Common myeloid progenitor, CD34-positive (primary cell): ENCODE results near the gene PACRG.

Experiments
- CTCF ChIA-PET: fragments of 350-600 bp; sonication (Branson Sonifier 250); formaldehyde crosslinking; loops from one replicate; lab custom pipeline; 2021; ENCODE audit warnings: antibody characterized with exemption; lab: Charles Lee
- POLR2A ChIA-PET: fragments of 350-600 bp; sonication (Branson Sonifier 250); formaldehyde crosslinking; loops from one replicate; lab custom pipeline; 2021; ENCODE audit warnings: antibody characterized with exemption; lab: Charles Lee
- DNase-seq, 3 donors: peaks; one replicate each; pipeline versions ENCODE4 v3.0.0 to v3.0.0-alpha.2; 2013
- H3K27ac ChIP-seq, 2 experiments: 1 replicate in 1 of 2; 2 replicates in 1 of 2; pipeline ENCODE4 v1.7.0; 2013; ENCODE audit warnings: inconsistent platforms in 2 of 2, low read length in 2 of 2, mild to moderate bottlenecking in 2 of 2, low read depth in 1 of 2, moderate library complexity in 1 of 2; ENCODE audit not compliant: severe bottlenecking in 2 of 2, insufficient read depth in 1 of 2, poor library complexity in 1 of 2
- H3K27me3 ChIP-seq, 5 experiments: replicated peaks in 2 of 5; 1 replicate in 3 of 5; 2 replicates in 2 of 5; pipeline versions ENCODE4 v1.6.1 to v1.7.0; 2013; ENCODE audit warnings: low read length in 4 of 5, mild to moderate bottlenecking in 2 of 5, moderate library complexity in 2 of 5, inconsistent platforms in 1 of 5; ENCODE audit not compliant: insufficient read depth in 5 of 5, control insufficient read depth in 4 of 5
- H3K36me3 ChIP-seq, 4 experiments: 1 replicate in 2 of 4; 2 replicates in 2 of 4; pipeline versions ENCODE4 v1.6.1 to v1.7.0; 2013; ENCODE audit warnings: low read length in 3 of 4, control low read depth in 1 of 4, mild to moderate bottlenecking in 1 of 4; ENCODE audit not compliant: control insufficient read depth in 4 of 4, insufficient read depth in 4 of 4
- H3K4me1 ChIP-seq, 4 experiments: 1 replicate in 3 of 4; 2 replicates in 1 of 4; pipeline versions ENCODE4 v1.6.1 to v1.7.1; 2013; ENCODE audit warnings: low read length in 3 of 4, mild to moderate bottlenecking in 3 of 4, control low read depth in 1 of 4, inconsistent platforms in 1 of 4, moderate library complexity in 1 of 4; ENCODE audit not compliant: control insufficient read depth in 4 of 4, insufficient read depth in 4 of 4; ENCODE audit errors: control extremely low read depth in 1 of 4
- H3K4me3 ChIP-seq, 7 experiments: 1 replicate in 4 of 7; 2 replicates in 3 of 7; pipeline versions ENCODE4 v1.5.1 to v1.7.0; 2013; ENCODE audit warnings: mild to moderate bottlenecking in 7 of 7, low read length in 6 of 7, moderate library complexity in 6 of 7, inconsistent platforms in 2 of 7, low read depth in 2 of 7, control low read depth in 1 of 7; ENCODE audit not compliant: insufficient read depth in 4 of 7, control insufficient read depth in 1 of 7; ENCODE audit errors: extremely low read depth in 1 of 7
- H3K9me3 ChIP-seq, 5 experiments: 1 replicate in 4 of 5; 2 replicates in 1 of 5; pipeline versions ENCODE4 v1.6.1 to v1.7.1; 2013; ENCODE audit warnings: low read length in 4 of 5, mild to moderate bottlenecking in 2 of 5, inconsistent platforms in 1 of 5, low read depth in 1 of 5, moderate library complexity in 1 of 5; ENCODE audit not compliant: control insufficient read depth in 4 of 5, insufficient read depth in 2 of 5; ENCODE audit errors: control extremely low read depth in 1 of 5
- WGBS: methylation state at CpG from one replicate; pipeline ENCODE4 v1.1.5; 2013; ENCODE audit not compliant: insufficient coverage; 5-methylcytosine and 5-hydroxymethylcytosine counted together

The PACRG gene

DNA sequence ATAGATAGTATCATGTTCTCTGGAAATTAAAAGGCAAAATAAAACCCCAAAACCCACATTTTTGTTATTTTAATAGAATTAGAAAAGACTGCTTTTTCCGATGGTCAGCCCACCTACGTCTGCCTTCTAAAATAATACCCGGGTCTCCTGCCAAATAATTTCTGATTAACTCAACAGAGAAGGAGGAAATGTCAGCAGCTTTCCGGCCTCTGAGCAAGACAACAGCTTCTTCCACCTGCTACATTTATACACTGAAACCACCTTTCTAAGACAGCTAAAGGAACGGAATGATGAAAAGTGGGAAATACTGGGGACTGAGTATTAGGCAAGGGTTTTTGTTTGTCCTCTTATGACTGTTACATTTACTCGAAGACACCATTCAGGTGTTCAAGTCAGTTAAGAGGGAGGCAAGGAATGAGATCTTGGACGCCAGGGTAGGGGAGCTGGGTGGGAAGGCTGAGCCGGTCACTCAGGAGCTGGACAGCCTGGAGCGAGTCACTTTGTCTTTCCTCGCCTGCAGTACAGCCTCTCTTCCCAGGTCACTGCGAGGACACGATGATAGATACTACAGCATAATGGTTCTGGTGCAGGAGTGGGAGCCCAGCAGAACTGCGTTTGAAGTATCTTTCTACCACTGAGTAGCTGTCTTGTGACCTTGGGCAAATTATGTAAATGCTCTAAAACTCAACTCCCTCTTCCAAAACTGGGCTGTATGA is 590.5 kb downstream of the PACRG start:
- ChIA-PET CTCF (interaction anchor here (1.2 kb wide), 1 partner anchor 14 kb away, joined by 3 read pairs; no protein-coding TSS in a partner anchor), POLR2A (no interaction called here)
- H3K4me3 ChIP-seq: no peak overlapping the region
- 96% methylated on average over 11 of the region's 13 CpGs for WGBS
- H3K9me3 ChIP-seq: no peaks in the 10 kb centered on the region
- H3K36me3 ChIP-seq: no peaks in the 10 kb centered on the region
- no peak overlapping the region for H3K27ac ChIP-seq
- H3K27me3 ChIP-seq: peaks cover 0 to 4% (median 0%) of the 10 kb centered on the region in 5 experiments
- no peak for DNase-seq
- no peaks in the 10 kb centered on the region for H3K4me1 ChIP-seq

DNA sequence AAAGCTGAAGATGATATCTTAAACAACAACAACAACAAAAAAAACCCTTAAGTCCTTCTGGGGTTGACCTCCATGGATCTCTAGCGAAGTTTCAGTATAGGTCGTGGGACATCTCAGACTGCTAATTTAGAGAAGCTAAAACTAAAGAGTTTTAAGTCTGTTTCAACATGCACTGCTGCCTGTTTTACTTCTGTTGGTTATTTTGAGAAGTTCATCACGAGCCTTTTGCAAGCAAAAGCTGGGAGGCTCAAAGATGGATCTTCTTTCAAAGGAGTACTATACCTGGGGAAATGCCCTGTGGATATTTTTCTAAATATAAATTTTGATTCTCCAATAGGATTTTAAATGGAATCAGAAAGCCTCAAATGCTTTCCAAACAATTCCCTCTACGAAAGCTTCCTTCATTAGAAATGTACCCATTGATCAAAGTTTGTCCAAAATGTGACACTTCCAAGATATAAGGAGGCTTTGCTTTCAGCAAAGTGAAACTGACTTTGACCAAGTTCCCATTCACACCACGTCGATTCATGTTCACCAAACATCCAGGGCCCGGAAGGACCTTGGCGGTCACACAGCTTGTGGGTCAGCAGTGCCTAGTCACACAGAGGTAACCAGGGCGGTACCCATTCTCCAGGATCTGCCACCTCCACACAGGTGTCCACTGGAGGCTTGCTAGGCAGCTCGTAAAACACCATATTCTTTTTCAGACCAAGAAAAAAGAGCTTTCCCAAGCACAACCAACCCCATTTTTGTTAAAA is 592.0 kb downstream of the PACRG start:
- Histone ChIP-seq H3K27me3 (no peaks in the 10 kb centered on the region), H3K27ac (no peak overlapping the region), H3K4me1 (peaks cover 0 to 5% (median under 1%) of the 10 kb centered on the region in 4 experiments), H3K9me3 (no peaks in the 10 kb centered on the region), H3K36me3 (no peaks in the 10 kb centered on the region), H3K4me3 (no peak overlapping the region)
- ChIA-PET CTCF (no interaction called here), POLR2A (no interaction called here)
- WGBS: 93% methylated on average over 10 of the region's 10 CpGs
- no peak for DNase-seq

GRCh38 chr6:163320402-163320801 is 592.6 kb downstream of the PACRG start:
- ChIA-PET POLR2A (interaction anchor here (0.6 kb wide), 1 partner anchor 1537 kb away, joined by 3 read pairs; no protein-coding TSS in a partner anchor), CTCF (no interaction called here)
- 100% methylated on average over 2 of the region's 3 CpGs for whole genome bisulfite sequencing
- H3K27ac ChIP-seq: no peak overlapping the region
- H3K36me3 ChIP-seq: no peaks in the 10 kb centered on the region
- H3K4me1 ChIP-seq: peaks cover 0 to 11% (median 6%) of the 10 kb centered on the region in 4 experiments
- H3K9me3 ChIP-seq: no peaks in the 10 kb centered on the region
- no peak for DNase-seq
- no peak overlapping the region for H3K4me3 ChIP-seq
- H3K27me3 ChIP-seq: no peaks in the 10 kb centered on the region

GRCh38 chr6:163320804-163321203 is 593.0 kb downstream of the PACRG start:
- Histone ChIP-seq H3K27ac (no peak overlapping the region), H3K27me3 (no peaks in the 10 kb centered on the region), H3K9me3 (no peaks in the 10 kb centered on the region), H3K4me1 (peaks cover 0 to 11% (median 6%) of the 10 kb centered on the region in 4 experiments), H3K36me3 (no peaks in the 10 kb centered on the region), H3K4me3 (no peak overlapping the region)
- POLR2A ChIA-PET: interaction anchor here (0.6 kb wide), 1 partner anchor 1537 kb away, joined by 3 read pairs; no protein-coding TSS in a partner anchor
- DNase-seq: no peak
- CTCF ChIA-PET: no interaction called here
- no CpG with 5 or more reads among the region's 2 CpGs for WGBS

DNA sequence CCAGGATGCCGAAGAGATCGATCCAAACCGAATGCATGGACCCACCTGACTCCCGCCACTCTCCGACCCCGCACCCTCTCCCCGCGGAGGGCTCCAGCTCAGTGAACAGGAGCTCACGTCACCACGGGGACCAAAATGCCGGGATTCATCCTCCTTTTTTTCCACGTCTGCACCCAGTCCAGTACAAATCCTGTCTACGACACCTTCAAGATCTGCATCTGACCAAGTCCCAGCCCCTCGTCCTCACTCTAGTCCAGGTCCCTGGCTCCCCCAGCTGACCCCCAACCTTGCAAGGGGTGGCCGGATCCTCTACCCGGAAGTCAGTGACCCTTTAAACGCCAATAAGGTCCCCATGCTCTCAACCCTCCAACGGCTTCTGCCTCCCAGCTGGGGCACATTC is 593.9 kb downstream of the PACRG start:
- Histone ChIP-seq H3K36me3 (no peaks in the 10 kb centered on the region), H3K9me3 (no peaks in the 10 kb centered on the region), H3K27ac (no peak overlapping the region), H3K4me3 (no peak overlapping the region), H3K27me3 (no peaks in the 10 kb centered on the region), H3K4me1 (peaks cover 0 to 11% (median 6%) of the 10 kb centered on the region in 4 experiments)
- DNase-seq: no peak
- WGBS: over 99% methylated on average over 18 of the region's 18 CpGs
- POLR2A ChIA-PET: no interaction called here
- CTCF ChIA-PET: no interaction called here

DNA sequence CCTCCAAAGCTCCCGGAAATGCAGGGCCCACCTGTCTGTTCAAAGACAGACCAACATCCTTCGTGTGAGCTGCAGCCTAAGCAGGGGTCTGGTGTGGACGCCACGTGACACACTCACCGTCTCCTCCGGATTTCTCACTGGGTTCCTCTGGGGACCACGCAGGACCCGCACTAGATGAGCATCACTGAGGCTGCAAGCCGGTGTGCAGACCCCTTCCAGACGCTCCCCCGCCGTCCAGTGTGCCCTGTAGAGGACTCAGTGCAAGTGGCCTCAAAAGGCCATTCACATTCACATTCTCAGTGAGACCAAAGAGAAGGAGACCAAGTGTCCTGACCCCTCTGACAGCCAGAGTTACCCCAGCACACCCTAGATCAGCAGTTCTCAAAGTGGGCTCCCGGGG is 595.5 kb downstream of the PACRG start:
- POLR2A ChIA-PET: no interaction called here
- Histone ChIP-seq H3K4me3 (no peak overlapping the region), H3K36me3 (no peaks in the 10 kb centered on the region), H3K4me1 (peaks cover 0 to 11% (median 6%) of the 10 kb centered on the region in 4 experiments), H3K27ac (no peak overlapping the region), H3K9me3 (peaks cover 0 to 4% (median 0%) of the 10 kb centered on the region in 5 experiments), H3K27me3 (no peaks in the 10 kb centered on the region)
- CTCF ChIA-PET: no interaction called here
- no peak for DNase-seq
- 98% methylated on average over 13 of the region's 13 CpGs for WGBS

GRCh38 chr6:163323705-163324104 is 595.9 kb downstream of the PACRG start:
- Histone ChIP-seq H3K27me3 (no peaks in the 10 kb centered on the region), H3K4me3 (no peak overlapping the region), H3K4me1 (peaks cover 0 to 11% (median 6%) of the 10 kb centered on the region in 4 experiments), H3K27ac (no peak overlapping the region), H3K9me3 (peaks cover 0 to 4% (median 0%) of the 10 kb centered on the region in 5 experiments), H3K36me3 (no peaks in the 10 kb centered on the region)
- POLR2A ChIA-PET: no interaction called here
- WGBS: 100% methylated on average over 5 of the region's 7 CpGs
- CTCF ChIA-PET: no interaction called here
- no peak for DNase-seq
